Osteocyte (in vitro differentiated cells): ENCODE measurements around the gene CFAP77. TPM values are rescaled to one million over a fixed set of nuclear protein-coding genes. Genes with fewer than 3 reads are reported as not detected.

Source experiments
- DNase-seq: peaks from one replicate; pipeline ENCODE4 v3.0.0; 2021; ENCODE audit warnings: mixed read lengths; ENCODE audit not compliant: unreplicated experiment; ENCODE audit errors: extremely low spot score
- H3K27ac Mint-ChIP-seq: one replicate; pipeline ENCODE4 v1.8.0; 2021; ENCODE audit warnings: mild to moderate bottlenecking, mixed read lengths; ENCODE audit not compliant: unreplicated experiment
- H3K27me3 Mint-ChIP-seq: one replicate; pipeline ENCODE4 v1.8.0; 2021; ENCODE audit warnings: mixed read lengths; ENCODE audit not compliant: unreplicated experiment
- H3K36me3 Mint-ChIP-seq: one replicate; pipeline ENCODE4 v1.8.0; 2021; ENCODE audit warnings: mixed read lengths; ENCODE audit not compliant: unreplicated experiment
- H3K4me1 Mint-ChIP-seq: one replicate; pipeline ENCODE4 v1.8.0; 2021; ENCODE audit warnings: mixed read lengths; ENCODE audit not compliant: unreplicated experiment
- H3K4me3 Mint-ChIP-seq: one replicate; pipeline ENCODE4 v1.8.0; 2021; ENCODE audit warnings: mild to moderate bottlenecking, moderate library complexity, mixed read lengths; ENCODE audit not compliant: unreplicated experiment
- H3K9me3 Mint-ChIP-seq: one replicate; pipeline ENCODE4 v1.8.0; 2021; ENCODE audit warnings: mixed read lengths; ENCODE audit not compliant: unreplicated experiment
- total RNA-seq: library from RNA; stranded (reverse); gene quantifications from 2 replicates; pipeline ENCODE4 v1.2.1, GENCODE V29; 2021
- TF ChIP-seq, protein P1 (sequence below): fragments of 200-600 bp; sonication (generic); IDR thresholded peaks from 2 replicates; pipeline ENCODE4 v1.5.0; 2021; ENCODE audit warnings: antibody characterized with exemption, mild to moderate bottlenecking, moderate library complexity

Gene CFAP77
- total RNA-seq, 1 donor from 2014 or later, result 0.48 TPM

DNA sequence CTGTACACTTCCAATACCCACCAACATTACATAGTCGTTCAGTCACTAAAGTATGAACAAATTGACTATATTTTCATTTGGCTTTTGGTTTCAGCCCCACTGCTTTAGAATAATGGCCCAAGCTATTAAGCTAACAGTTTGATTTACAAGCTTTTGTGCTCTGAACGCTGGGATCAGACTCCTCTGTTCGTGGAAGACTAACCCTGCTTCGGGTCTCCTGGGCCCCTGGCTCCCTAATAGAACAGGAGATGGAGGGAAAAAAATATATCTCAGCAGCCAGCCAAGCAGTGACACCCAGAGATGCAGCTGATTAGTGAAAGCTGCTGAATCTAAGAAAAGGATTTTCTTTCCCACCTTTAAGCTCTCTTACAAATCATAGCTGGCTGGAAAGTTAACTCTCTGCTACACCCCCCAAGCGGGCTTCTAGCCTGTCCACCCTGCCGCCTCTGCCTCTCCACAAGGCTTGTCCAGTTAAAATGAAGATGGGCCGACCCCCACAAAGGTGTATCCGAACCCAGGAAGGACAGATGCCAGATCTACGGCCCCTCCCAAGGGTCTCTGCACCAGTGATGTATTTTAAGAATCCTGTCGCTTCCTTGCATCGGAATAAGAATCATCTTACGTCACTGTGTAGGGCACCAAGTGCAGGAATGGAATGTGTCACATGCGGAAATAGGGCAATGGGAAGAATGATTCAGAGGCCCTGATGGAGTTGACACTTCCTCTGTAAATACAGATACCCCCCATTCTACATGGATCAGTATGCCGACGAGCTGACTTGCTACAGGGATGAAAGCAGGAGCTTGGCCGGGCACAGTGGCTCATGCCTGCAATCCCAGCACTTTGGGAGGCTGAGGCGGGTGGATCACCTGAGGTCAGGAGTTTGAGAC is 139.0 kb downstream of the CFAP77 start:
- Mint-ChIP-seq H3K27ac (peak overlapping the region; percentile 47), H3K36me3 (no peaks in the 10 kb centered on the region), H3K4me1 (peaks cover 20% of the 10 kb centered on the region), H3K9me3 (no peaks in the 10 kb centered on the region), H3K27me3 (no peaks in the 10 kb centered on the region), H3K4me3 (no peak overlapping the region)
- TF ChIP-seq, protein P1, sequence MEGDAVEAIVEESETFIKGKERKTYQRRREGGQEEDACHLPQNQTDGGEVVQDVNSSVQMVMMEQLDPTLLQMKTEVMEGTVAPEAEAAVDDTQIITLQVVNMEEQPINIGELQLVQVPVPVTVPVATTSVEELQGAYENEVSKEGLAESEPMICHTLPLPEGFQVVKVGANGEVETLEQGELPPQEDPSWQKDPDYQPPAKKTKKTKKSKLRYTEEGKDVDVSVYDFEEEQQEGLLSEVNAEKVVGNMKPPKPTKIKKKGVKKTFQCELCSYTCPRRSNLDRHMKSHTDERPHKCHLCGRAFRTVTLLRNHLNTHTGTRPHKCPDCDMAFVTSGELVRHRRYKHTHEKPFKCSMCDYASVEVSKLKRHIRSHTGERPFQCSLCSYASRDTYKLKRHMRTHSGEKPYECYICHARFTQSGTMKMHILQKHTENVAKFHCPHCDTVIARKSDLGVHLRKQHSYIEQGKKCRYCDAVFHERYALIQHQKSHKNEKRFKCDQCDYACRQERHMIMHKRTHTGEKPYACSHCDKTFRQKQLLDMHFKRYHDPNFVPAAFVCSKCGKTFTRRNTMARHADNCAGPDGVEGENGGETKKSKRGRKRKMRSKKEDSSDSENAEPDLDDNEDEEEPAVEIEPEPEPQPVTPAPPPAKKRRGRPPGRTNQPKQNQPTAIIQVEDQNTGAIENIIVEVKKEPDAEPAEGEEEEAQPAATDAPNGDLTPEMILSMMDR, result no peak
- DNase-seq, result no peak

DNA sequence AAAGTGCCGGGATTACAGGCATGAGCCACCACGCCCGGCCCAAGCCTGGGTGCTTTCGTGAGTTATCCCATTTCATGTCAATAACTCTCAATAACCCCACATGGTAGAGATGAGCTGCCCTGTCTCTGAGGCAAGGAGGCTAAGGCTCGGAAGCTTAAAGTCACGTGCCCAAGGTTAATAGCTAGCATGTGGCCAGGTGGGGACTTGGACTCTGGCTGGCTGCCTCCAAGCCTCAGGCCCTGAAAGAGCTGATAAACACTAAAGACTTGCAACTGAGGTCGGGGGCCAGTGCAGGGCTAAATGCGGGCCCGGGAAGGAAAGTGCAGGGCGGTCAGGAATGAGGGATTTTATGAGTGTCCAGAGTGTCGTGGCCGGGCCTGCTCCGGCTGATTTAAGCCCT is 141.5 kb downstream of the CFAP77 start:
- H3K9me3 Mint-ChIP-seq, result no peaks in the 10 kb centered on the region
- peaks cover 15% of the 10 kb centered on the region for H3K27me3 Mint-ChIP-seq
- H3K4me1 Mint-ChIP-seq, result peaks cover 14% of the 10 kb centered on the region
- H3K4me3 Mint-ChIP-seq, result no peak overlapping the region
- TF ChIP-seq, protein P1, result no peak
- no peak overlapping the region for H3K27ac Mint-ChIP-seq
- H3K36me3 Mint-ChIP-seq, result no peaks in the 10 kb centered on the region
- DNase-seq, result no peak

DNA sequence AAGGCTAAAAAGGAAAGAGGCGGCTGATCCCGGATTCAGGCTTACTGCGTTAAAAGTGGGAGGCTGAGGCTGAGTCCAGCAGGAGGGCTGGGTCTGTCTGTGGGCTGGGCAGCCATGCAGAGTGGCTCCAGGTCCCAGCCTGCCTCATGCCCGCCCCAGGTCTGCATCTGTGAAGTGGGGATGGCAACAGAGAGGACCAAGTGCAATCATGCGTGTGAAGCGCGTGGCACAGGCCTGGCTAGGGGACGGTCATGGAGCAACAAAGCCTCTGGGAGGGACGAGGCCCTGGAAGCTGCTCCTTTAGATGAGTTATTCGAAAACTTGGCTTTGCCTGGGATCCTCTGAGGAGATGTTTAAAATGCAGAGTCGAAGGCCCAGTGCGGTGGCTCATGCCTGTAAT is 142.0 kb downstream of the CFAP77 start:
- H3K27ac Mint-ChIP-seq, result no peak overlapping the region
- H3K4me3 Mint-ChIP-seq, result no peak overlapping the region
- no peaks in the 10 kb centered on the region for H3K9me3 Mint-ChIP-seq
- H3K27me3 Mint-ChIP-seq, result peaks cover 15% of the 10 kb centered on the region
- TF ChIP-seq, protein P1, result no peak
- no peaks in the 10 kb centered on the region for H3K36me3 Mint-ChIP-seq
- DNase-seq, result no peak
- H3K4me1 Mint-ChIP-seq, result peaks cover 12% of the 10 kb centered on the region

DNA sequence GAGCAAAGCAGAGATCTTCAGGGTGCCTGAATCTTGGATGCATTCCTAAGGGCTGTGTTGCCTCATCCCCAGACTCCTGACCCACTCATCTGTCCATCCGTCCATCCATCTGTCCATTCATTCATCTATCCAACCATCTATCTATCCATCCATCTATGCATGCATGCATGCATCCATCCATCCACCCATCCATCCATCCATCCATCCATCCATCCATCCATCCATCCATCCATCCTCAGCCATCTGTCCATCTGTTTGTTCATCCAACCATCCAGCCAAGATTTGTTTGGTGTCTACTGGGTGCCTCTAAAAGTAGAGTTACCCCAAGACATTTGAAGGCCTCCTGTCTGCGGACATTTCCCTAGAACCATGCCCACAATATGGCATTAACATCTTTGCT is 144.7 kb downstream of the CFAP77 start:
- no peak overlapping the region for H3K4me3 Mint-ChIP-seq
- H3K9me3 Mint-ChIP-seq, result peaks cover 4% of the 10 kb centered on the region
- TF ChIP-seq, protein P1, result no peak
- no peak overlapping the region for H3K27ac Mint-ChIP-seq
- no peak for DNase-seq
- H3K4me1 Mint-ChIP-seq, result no peaks in the 10 kb centered on the region
- peaks cover 24% of the 10 kb centered on the region for H3K27me3 Mint-ChIP-seq
- no peaks in the 10 kb centered on the region for H3K36me3 Mint-ChIP-seq

DNA sequence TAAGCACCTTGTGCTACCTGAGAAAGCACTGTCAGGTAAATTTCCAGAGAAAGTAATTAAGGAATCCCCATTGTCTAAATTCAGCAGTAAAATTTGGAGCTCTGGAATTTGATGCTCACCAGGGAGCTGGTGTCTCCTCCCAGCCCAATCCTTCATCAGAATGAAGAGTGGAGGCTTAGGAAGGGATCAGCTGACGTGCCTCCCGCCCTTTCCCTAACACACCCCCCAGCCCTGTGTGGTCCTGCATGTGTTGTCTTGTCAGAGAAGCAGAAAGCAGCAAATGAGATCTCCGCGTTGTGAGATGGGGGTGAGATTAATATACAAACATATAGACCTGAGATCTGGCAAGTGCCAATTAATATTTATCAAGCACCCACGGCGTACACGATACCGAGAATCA is 145.5 kb downstream of the CFAP77 start:
- Mint-ChIP-seq H3K4me1 (peaks cover under 1% of the 10 kb centered on the region), H3K27me3 (peaks cover 32% of the 10 kb centered on the region), H3K4me3 (no peak overlapping the region), H3K36me3 (no peaks in the 10 kb centered on the region), H3K27ac (no peak overlapping the region), H3K9me3 (peaks cover 4% of the 10 kb centered on the region)
- DNase-seq, result no peak
- TF ChIP-seq, protein P1, result no peak
